GM19025 (cell line): ENCODE results near the gene RNF31.
A peak's percentile ranks its signal among the peaks of the same experiment; 100 is the strongest.
"Not testable (repeated sequence)": the region's sequence is repeated elsewhere in the genome, so short reads cannot be mapped to it uniquely, and the experiment has no call there.

Experiments used
- ATAC-seq: cut with Tn5 transposase; IDR thresholded peaks from one replicate; pipeline ENCODE4 v1.9.1; 2021; ENCODE audit warnings: mild to moderate bottlenecking, low read depth, moderate library complexity; ENCODE audit not compliant: unreplicated experiment

RNF31 gene

DNA sequence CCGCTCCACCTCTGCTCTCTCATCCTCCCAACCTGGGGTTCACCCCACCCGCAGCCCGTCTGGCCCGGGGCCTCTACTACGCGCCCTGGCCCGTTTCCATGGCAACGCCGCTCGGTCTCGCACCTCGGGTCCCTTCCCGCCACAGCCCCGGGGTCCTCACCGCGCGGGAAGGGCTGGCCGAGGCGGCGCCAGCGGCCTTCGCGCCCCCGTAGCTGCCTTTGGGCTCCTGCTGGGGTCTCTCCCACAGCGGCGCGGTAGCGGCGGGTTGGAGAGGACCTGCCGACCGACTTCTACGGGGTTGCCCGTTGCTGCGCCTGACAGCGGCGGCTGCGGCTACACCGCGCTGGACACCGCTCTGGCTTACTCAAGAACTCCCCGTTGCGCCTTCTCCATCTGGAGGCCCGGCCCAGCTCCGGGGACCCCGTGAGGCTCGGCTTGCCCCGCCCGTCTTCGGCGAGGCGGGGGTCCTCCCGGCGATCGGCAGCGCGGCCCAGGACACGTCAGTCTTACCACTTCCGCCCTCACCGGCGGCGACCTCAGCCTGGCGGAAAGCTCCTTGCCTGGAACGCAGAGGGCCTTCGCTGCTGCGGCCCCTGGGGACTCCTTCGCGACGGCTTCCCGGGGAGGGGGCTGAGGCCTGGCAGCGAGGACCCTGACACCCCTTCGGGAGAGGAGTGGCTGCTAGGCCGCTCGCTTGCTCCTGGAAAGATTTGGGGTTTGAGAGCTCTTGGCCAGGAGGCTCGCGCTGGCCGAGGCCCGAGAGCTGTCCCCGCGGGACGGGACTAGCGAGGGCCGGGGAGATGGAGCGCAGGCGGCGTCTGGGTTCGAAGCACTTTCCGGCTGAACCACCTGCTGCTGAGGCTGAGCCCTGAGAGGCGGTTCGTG is 48.1 kb downstream of the RNF31 start, which contains the start of gene TM9SF1:
TSS of gene TM9SF1 (minus strand) at position 256 of the 885 bp plus-strand sequence. CDS start 422 bp downstream, outside the sequence.
- ATAC-seq: peak; percentile 86

DNA sequence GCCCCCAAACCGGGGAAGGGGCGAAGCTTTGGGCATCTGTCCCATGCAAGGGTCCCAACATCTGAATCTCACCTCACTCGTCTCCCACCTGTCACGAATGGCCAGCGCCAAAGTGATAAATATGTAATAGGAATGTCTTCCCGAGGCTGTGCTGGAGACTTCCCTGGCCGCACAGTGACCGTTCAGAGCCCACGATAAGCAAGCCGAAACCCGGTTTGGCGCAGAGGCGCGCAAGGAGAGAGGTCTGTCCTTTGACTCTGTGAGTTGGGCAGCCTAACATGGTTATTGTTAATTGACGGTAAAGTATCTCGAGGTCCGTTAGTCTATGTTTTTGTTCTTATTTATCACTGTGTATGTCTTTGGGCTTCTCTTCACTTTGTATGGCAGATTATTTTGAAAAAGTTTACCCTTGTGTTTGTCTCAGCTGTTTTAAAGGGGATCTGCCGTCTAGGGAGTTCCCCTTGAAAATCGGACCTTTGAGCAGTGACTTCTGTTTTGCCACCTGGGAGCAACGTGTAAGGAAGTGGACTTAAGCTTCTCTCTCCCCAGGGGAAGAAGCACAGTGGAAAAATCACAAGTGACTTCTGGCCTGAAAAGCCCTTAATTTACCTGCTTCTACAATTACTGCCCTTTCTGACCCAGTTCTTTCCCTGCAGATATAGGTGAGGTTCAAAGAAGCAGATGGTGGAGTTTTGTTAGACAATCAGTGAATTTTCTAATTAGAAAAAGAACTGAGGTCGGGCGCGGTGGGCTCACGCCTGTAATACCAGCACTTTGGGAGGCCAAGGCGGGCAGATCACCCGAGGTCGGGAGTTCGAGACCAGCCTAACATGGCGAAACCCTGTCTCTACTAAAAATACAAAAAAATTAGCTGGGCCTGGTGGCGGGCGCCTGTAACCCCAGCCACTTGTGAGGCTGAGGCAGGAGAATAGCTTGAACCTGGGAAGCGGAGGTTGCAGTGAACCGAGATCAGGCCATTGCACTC is 49.1 kb downstream of the RNF31 start:
- ATAC-seq: peak; percentile 11

DNA sequence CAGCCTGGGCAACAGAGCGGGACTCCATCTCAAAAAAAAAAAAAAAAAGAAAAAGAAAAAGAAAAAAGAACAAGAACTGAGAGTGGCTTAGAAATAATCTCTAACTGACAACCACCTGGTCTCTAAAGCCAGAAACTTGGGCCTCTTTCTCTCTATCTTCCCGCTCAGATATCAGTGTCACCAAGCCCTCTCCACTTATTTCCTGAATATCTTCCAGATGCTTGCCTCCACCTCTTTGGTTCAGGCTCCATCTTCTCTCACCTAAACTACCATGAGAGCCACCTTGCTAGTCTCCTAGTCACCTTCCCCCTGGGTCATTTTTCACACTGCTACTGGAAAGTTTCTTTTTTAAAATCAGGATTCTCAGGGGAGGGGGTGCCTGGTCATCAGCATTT is 49.8 kb downstream of the RNF31 start:
- ATAC-seq: no peak

DNA sequence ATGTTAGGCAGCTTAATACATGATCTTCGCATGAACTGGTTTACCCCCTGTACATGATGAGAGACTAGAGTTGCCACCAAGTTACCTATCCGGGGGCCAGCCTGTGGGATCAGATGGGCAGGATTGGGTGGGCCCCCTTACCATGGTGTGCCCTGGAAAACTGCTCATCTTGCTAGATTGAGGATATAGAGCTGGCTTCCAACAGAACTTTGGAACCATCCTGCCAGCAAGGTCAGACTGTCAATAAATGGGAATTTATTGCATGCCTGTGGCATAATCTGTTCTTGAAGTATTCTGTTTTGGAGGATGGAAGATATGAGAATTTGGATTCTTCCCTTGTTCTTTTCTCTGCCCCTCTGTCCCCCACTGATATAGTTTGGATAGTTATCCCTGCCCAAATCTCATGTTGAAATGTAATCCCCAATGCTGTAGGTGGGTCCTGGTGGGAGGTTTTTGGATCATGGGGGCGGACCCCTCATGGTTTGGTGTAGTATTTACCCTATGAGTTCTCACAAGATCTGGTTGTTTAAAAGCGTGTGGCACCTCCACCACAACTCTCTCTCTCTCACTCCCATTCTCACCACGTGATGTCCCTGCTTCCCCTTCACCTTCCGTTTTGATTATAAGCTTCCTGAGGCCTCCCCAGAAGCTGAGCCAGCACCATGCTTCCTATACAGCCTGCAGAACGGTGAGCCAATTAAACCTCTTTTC is 51.7 kb downstream of the RNF31 start:
- no peak for ATAC-seq

DNA sequence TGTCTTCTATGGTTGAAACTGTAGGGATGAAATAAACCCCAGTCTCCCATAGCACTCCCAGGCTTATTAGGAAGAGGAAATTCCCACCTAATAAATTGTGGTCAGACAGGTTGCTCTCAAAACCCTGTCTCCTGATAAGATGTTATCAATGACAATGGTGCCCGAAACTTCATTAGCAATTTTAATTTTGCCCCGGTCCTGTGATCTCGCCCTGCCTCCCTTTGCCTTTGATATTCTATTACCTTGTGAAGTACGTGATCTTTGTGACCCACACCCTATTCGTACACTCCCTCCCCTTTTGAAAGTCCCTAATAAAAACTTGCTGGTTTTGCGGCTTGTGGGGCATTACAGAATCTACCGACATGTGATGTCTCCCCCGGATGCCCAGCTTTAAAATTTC is 55.2 kb downstream of the RNF31 start:
- not testable (repeated sequence) for ATAC-seq

DNA sequence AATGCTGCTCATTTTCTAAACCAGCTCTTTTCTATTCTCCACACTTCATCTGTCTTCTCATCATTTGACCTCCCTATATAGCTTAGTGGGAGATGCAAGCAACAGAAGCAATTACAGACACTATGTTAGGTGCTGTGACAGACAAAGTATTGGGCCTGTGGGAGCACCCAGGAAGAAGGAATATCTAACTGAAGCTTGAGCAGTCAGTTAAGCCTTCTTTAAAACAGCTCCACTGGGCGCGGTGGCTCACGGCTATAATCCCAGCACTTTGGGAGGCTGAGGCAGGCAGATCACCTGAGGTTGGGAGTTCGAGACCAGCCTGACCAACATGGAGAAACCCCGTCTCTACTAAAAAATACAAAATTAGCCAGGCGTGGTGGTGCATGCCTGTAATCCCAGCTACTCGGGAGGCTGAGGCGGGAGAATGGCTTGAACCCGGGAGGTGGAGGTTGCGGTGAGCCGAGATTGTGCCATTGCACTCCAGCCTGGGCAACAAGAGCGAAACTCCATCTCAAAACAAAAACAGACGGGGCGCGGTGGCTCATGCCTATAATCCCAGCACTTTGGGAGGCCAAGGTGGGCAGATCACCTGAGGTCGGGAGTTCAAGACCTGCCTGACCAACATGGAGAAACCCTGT is 56.1 kb downstream of the RNF31 start:
- ATAC-seq: not testable (repeated sequence)

DNA sequence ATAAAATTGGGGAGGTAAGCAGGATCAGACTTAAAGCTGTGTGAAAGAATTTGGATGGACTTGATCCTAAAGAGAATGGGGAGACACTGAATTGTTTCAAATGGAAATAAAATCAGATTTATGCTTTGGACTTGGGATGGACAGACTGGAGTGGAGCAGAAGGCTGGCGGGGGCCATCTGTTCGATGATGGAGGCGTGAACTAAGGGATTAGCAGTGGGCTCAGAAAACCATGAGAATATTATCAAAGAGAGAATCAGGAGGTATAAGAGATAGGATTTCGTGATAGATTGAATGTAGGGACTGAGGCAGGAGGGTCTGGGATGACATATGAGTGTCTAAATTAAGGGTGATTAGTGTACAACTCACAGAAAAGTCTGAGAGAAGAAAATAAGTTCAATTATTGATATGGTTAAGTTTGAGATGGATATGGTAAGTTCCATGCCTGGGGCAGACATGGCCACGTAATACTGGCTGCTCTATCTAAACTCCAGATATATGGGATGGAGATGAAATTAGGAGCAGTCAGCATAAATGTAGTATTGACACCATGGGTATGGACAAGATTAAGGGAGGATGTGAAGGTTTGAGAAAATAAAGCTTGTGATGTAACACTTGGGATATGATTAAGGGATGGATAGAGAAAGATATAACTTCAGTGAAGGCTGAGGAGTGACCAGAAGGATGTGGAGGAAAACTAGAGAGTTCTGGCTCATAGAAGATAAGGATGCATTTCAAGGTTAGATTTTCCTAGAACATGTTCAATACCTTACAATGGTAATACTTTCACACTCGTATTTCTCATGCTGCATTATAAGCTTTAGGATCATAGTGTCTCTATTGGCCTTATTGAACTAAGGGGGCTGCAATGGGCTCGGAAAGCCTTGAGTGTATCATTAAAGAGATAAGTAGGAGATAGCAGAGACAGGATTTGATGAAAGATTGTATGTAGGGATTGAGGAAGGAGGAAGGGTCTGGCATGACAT is 57.2 kb downstream of the RNF31 start:
- no peak for ATAC-seq

DNA sequence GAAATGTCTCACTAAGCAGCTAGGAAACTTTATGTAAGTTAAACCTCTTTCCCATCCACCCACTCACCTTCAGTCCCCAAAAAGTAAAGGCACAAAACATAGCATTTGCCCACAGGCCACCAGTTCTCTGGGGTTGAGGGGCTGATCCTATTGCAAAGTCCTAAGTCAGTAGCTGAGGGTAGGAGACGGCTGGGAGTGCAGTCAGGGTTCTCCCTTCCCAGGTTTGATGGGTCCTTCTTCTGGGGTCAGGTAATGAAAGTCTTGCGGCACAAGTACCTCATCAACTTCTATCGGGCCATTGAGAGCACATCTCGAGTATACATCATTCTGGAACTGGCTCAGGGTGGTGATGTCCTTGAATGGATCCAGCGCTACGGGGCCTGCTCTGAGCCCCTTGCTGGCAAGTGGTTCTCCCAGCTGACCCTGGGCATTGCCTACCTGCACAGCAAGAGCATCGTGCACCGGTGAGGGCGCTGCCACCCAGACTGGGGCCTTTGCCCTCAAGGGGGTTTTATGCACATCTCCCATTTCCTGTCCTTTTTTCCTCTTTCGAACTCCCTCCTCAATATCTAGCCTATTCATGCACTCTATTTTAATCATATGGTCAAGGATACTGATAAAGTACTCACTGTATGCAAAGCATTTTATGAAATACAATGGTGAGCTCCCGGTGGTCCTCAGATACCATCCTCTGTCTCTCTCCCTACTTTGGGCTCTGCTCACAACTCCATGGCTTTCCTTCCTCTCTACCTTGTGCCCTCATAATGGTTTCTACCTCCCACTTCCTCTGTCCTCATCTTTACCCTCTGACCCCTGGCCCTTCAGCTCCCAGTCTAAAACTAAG is 59.2 kb downstream of the RNF31 start:
- no peak for ATAC-seq

DNA sequence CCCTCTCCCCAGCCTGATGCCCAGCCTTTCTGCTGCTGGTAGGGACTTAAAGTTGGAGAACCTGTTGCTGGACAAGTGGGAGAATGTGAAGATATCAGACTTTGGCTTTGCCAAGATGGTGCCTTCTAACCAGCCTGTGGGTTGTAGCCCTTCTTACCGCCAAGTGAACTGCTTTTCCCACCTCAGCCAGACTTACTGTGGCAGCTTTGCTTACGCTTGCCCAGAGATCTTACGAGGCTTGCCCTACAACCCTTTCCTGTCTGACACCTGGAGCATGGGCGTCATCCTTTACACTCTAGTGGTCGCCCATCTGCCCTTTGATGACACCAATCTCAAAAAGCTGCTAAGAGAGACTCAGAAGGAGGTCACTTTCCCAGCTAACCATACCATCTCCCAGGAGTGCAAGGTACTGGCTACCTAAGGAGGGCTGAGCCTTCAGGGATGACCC is 59.8 kb downstream of the RNF31 start:
- ATAC-seq: no peak

DNA sequence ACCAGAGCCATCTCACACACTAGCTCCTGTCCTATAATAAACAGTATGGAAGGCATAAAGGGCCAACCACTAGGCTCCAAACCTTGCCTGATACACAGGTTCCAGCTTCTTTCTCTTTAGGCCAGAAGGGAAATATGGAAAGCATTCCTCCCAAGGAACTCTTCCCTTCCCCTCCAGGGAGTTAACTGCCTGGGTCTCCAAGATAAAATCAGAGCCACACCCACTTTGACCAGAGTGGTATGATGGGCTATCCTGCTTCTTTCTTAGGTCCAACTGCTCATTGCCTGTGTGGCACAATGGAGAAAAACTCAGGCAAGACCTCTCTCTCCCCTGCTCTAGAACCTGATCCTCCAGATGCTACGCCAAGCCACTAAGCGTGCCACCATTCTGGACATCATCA is 60.3 kb downstream of the RNF31 start:
- ATAC-seq: no peak
